Activated T-cell treated with anti-CD3 and anti-CD28 coated beads, Interleukin-2, amount 50 U/mL, for 1 hour (primary cell): Measurements from ENCODE around the gene FRYL.

ENCODE experiments used
- DNase-seq: peaks from one replicate; pipeline ENCODE4 v3.0.0-alpha.2; 2020

FRYL gene

GRCh38 chr4:48543796-48544195 is 236.3 kb downstream of the FRYL start:
- DNase-seq: no peak

- DNase-seq: no peak
Measured at GRCh38 chr4:48542888-48543287, 237.2 kb downstream of the FRYL start.

GRCh38 chr4:48539597-48539996 is 240.5 kb downstream of the FRYL start:
- no peak for DNase-seq

- DNase-seq: no peak
Measured at GRCh38 chr4:48538358-48538757, 241.7 kb downstream of the FRYL start.

- DNase-seq: no peak
Measured at GRCh38 chr4:48526406-48526805, 253.7 kb downstream of the FRYL start.

- DNase-seq: no peak
Measured at GRCh38 chr4:48518143-48518542, 261.9 kb downstream of the FRYL start.

GRCh38 chr4:48509543-48509942 is 270.5 kb downstream of the FRYL start:
- DNase-seq: no peak

GRCh38 chr4:48506716-48507115 is 273.4 kb downstream of the FRYL start:
- no peak for DNase-seq

GRCh38 chr4:48504352-48504751 is 275.7 kb downstream of the FRYL start:
- no peak for DNase-seq

GRCh38 chr4:48504026-48504330 is 276.1 kb downstream of the FRYL start:
- DNase-seq: no peak

- no peak for DNase-seq
Measured at GRCh38 chr4:48503233-48504025, 276.6 kb downstream of the FRYL start.

GRCh38 chr4:48499551-48500066 is 280.5 kb downstream of the FRYL start:
- DNase-seq: no peak

- DNase-seq: no peak
Measured at GRCh38 chr4:48498895-48499294, 281.2 kb downstream of the FRYL start.

- no peak for DNase-seq
Measured at GRCh38 chr4:48495941-48496340, 284.1 kb downstream of the FRYL start.

- DNase-seq: no peak
Measured at GRCh38 chr4:48493452-48494100, 286.5 kb downstream of the FRYL start.

- DNase-seq: no peak
Measured at GRCh38 chr4:48491514-48492176, 288.4 kb downstream of the FRYL start.

- DNase-seq: peak; percentile 18
Measured at GRCh38 chr4:48490680-48491513, 289.2 kb downstream of the FRYL start.

GRCh38 chr4:48490012-48490679 is 289.9 kb downstream of the FRYL start, which contains the start of gene ZAR1:
Gene ZAR1 (plus strand): TSS chr4:48490252. CDS start chr4:48490292, 40 bp downstream.
- peak; percentile 23 for DNase-seq

GRCh38 chr4:48489683-48490011 is 290.4 kb downstream of the FRYL start:
- DNase-seq: no peak

GRCh38 chr4:48484494-48485168 is 295.4 kb downstream of the FRYL start:
- DNase-seq: no peak

GRCh38 chr4:48483777-48484493 is 296.1 kb downstream of the FRYL start:
- peak; percentile 26 for DNase-seq
